Testis (tissue), 2 donors: ENCODE data around the gene CNNM4.

Experiments used
- CTCF ChIP-seq, 3 experiments: fragments of 450-650 bp in 2 of 3; fragments of 200-600 bp in 1 of 3; sonication (generic) in 1 of 3; IDR thresholded peaks; one replicate each; pipeline ENCODE4 v1.5.1; 2016 to 2019; ENCODE audit warnings: antibody characterized with exemption in 3 of 3, mild to moderate bottlenecking in 2 of 3, moderate library complexity in 1 of 3
- POLR2A ChIP-seq: fragments of 450-650 bp; IDR thresholded peaks from one replicate; pipeline ENCODE4 v1.6.1; 2017; ENCODE audit warnings: antibody characterized with exemption, mild to moderate bottlenecking, moderate library complexity

GRCh38 chr2:96831679-96832078 lies 71.0 kb downstream of the CNNM4 start:
- TF ChIP-seq CTCF (IDR thresholded peaks at IDR 0.05) (no peak), POLR2A (no peak)
